Measurements from ENCODE around the gene BCL2A1.

GRCh38 chr15:79987969-79988368, 17.0 kb upstream of the BCL2A1 start:
- TF ChIP-seq, protein P1, sequence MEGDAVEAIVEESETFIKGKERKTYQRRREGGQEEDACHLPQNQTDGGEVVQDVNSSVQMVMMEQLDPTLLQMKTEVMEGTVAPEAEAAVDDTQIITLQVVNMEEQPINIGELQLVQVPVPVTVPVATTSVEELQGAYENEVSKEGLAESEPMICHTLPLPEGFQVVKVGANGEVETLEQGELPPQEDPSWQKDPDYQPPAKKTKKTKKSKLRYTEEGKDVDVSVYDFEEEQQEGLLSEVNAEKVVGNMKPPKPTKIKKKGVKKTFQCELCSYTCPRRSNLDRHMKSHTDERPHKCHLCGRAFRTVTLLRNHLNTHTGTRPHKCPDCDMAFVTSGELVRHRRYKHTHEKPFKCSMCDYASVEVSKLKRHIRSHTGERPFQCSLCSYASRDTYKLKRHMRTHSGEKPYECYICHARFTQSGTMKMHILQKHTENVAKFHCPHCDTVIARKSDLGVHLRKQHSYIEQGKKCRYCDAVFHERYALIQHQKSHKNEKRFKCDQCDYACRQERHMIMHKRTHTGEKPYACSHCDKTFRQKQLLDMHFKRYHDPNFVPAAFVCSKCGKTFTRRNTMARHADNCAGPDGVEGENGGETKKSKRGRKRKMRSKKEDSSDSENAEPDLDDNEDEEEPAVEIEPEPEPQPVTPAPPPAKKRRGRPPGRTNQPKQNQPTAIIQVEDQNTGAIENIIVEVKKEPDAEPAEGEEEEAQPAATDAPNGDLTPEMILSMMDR (IDR thresholded peaks at IDR 0.05 in 8 of 11, conservative IDR thresholded peaks at IDR 0.05 in 3 of 11): no peak
- TF ChIP-seq POLR2A (IDR thresholded peaks at IDR 0.05): no peak
